HG02588 (cell line): ENCODE measurements around the gene PLA2G4E.
A peak's percentile ranks its signal among the peaks of the same experiment; 100 is the strongest.

ENCODE experiments used
- ATAC-seq: cut with Tn5 transposase; IDR thresholded peaks from one replicate; pipeline ENCODE4 v1.9.1; 2021; ENCODE audit warnings: mild to moderate bottlenecking, moderate library complexity; ENCODE audit not compliant: unreplicated experiment

PLA2G4E gene

GRCh38 chr15:41939986-41940385, 80.9 kb downstream of the PLA2G4E start:
- no peak for ATAC-seq

GRCh38 chr15:41937568-41937923, 83.3 kb downstream of the PLA2G4E start:
- no peak for ATAC-seq

- ATAC-seq, result no peak
These were observed 83.9 kb downstream of the PLA2G4E start for GRCh38 chr15:41936649-41937567.

- ATAC-seq, result no peak
These were observed 84.7 kb downstream of the PLA2G4E start for GRCh38 chr15:41936155-41936554.

- ATAC-seq, result peak; percentile 50
These were observed 85.2 kb downstream of the PLA2G4E start for GRCh38 chr15:41935566-41936020.

- ATAC-seq, result no peak
These were observed 86.0 kb downstream of the PLA2G4E start for GRCh38 chr15:41934843-41935242.

- ATAC-seq, result no peak
These were observed 87.1 kb downstream of the PLA2G4E start for GRCh38 chr15:41933771-41934170.

- ATAC-seq, result no peak
These were observed 87.5 kb downstream of the PLA2G4E start for GRCh38 chr15:41933326-41933725.

GRCh38 chr15:41932511-41933289, 88.1 kb downstream of the PLA2G4E start:
- no peak for ATAC-seq

- no peak for ATAC-seq
These were observed 88.7 kb downstream of the PLA2G4E start for GRCh38 chr15:41932101-41932500.
